IMR-90 (cell line): ENCODE results near the gene PAFAH2. TPM values are rescaled to one million over a fixed set of nuclear protein-coding genes. Genes with fewer than 3 reads are reported as not detected.

Source experiments
- ATAC-seq: fragments of 200-7000 bp; cut with Tn5 transposase; 2 replicates; pipeline ENCODE4 v1.9.1; 2020; ENCODE audit warnings: low read depth, mild to moderate bottlenecking, moderate library complexity
- BruUV-seq: library from RNA; stranded (reverse); fragments of 400-500 nt; replicated peaks from 2 replicates; lab custom pipeline; 2021; lab: Mats Ljungman, UMichigan
- CTCF ChIA-PET: fragments of 300-600 bp; formaldehyde crosslinking; extraction: SDS; loops from one replicate; lab custom pipeline; 2021; ENCODE audit warnings: antibody characterized with exemption; lab: Yijun Ruan, JAX
- POLR2A ChIA-PET: fragments of 300-600 bp; sonication (Branson Sonifier 250); formaldehyde crosslinking; loops from one replicate; lab custom pipeline; 2022; ENCODE audit warnings: antibody characterized with exemption; ENCODE audit not compliant: unreplicated experiment; lab: Charles Lee
- DNase-seq: peaks from one replicate; pipeline ENCODE4 v3.0.0; 2013
- H2AFZ ChIP-seq: replicated peaks from 2 replicates; pipeline ENCODE3; 2013; ENCODE audit warnings: low read length, mild to moderate bottlenecking; ENCODE audit not compliant: poor library complexity
- H2AK5ac ChIP-seq: 2 replicates; pipeline ENCODE4 v1.6.1; 2013; ENCODE audit warnings: low read depth, low read length, inconsistent platforms
- H2AK9ac ChIP-seq: replicated peaks from 2 replicates; pipeline ENCODE3; 2013; ENCODE audit warnings: mild to moderate bottlenecking, low read depth, low read length, moderate library complexity; ENCODE audit not compliant: poor library complexity
- H2BK120ac ChIP-seq: 2 replicates; pipeline ENCODE4 v1.6.1; 2013; ENCODE audit warnings: low read depth, low read length, inconsistent platforms
- H2BK15ac ChIP-seq: 3 replicates; pipeline ENCODE4 v1.6.1; 2013; ENCODE audit warnings: low read depth, low read length, inconsistent platforms
- H2BK20ac ChIP-seq: 2 replicates; pipeline ENCODE4 v1.6.1; 2013; ENCODE audit warnings: low read depth, mild to moderate bottlenecking, inconsistent platforms, low read length, moderate library complexity
- H2BK5ac ChIP-seq: 2 replicates; pipeline ENCODE4 v1.6.1; 2013; ENCODE audit warnings: mild to moderate bottlenecking, low read depth, low read length, inconsistent platforms; ENCODE audit not compliant: poor library complexity, severe bottlenecking
- H3K14ac ChIP-seq: replicated peaks from 2 replicates; pipeline ENCODE4 v1.6.1; 2013; ENCODE audit warnings: low read depth, low read length, inconsistent platforms
- H3K18ac ChIP-seq: 2 replicates; pipeline ENCODE4 v1.6.1; 2013; ENCODE audit warnings: low read depth, low read length, control low read depth
- H3K23ac ChIP-seq: 2 replicates; pipeline ENCODE4 v1.6.1; 2013; ENCODE audit warnings: low read depth, low read length, inconsistent platforms
- H3K27ac ChIP-seq: 2 replicates; pipeline ENCODE4 v1.5.1; 2013; ENCODE audit warnings: mild to moderate bottlenecking, control low read depth, low read length; ENCODE audit not compliant: insufficient read depth
- H3K27me3 ChIP-seq: 2 replicates; pipeline ENCODE4 v1.6.1; 2013; ENCODE audit warnings: low read length; ENCODE audit not compliant: control insufficient read depth, insufficient read depth
- H3K36me3 ChIP-seq: 2 replicates; pipeline ENCODE4 v1.6.1; 2013; ENCODE audit warnings: low read length, mixed read lengths; ENCODE audit not compliant: control insufficient read depth, insufficient read depth
- H3K4ac ChIP-seq: 2 replicates; pipeline ENCODE4 v1.6.1; 2013; ENCODE audit warnings: low read depth, low read length, inconsistent platforms
- H3K4me1 ChIP-seq: 2 replicates; pipeline ENCODE4 v1.6.1; 2013; ENCODE audit warnings: low read length, mixed read lengths; ENCODE audit not compliant: control insufficient read depth, insufficient read depth
- H3K4me2 ChIP-seq: 2 replicates; pipeline ENCODE4 v1.6.1; 2013; ENCODE audit warnings: low read depth, mild to moderate bottlenecking, control low read depth, low read length, moderate library complexity
- H3K4me3 ChIP-seq: 2 replicates; pipeline ENCODE4 v1.5.1; 2013; ENCODE audit warnings: low read depth, mild to moderate bottlenecking, control low read depth, low read length, moderate library complexity; ENCODE audit not compliant: insufficient read depth
- H3K56ac ChIP-seq: 2 replicates; pipeline ENCODE4 v1.6.1; 2013; ENCODE audit warnings: low read length, inconsistent platforms; ENCODE audit not compliant: insufficient read depth; ENCODE audit errors: extremely low read depth
- H3K79me1 ChIP-seq, 2 experiments: 2 replicates each; pipeline ENCODE4 v1.6.1; 2013; ENCODE audit warnings: low read length in 2 of 2, inconsistent platforms in 1 of 2, low read depth in 1 of 2
- H3K9ac ChIP-seq: 2 replicates; pipeline ENCODE4 v1.6.1; 2013; ENCODE audit warnings: low read depth, low read length, control low read depth
- H3K9me1 ChIP-seq: 2 replicates; pipeline ENCODE4 v1.6.1; 2013; ENCODE audit warnings: low read length, inconsistent platforms; ENCODE audit not compliant: insufficient read depth
- H3K9me3 ChIP-seq: 2 replicates; pipeline ENCODE4 v1.6.1; 2013; ENCODE audit warnings: low read length; ENCODE audit not compliant: control insufficient read depth, insufficient read depth
- H4K20me1 ChIP-seq: 2 replicates; pipeline ENCODE4 v1.6.1; 2013; ENCODE audit warnings: low read length, inconsistent platforms; ENCODE audit not compliant: insufficient read depth
- H4K5ac ChIP-seq: 2 replicates; pipeline ENCODE4 v1.6.1; 2013; ENCODE audit warnings: mild to moderate bottlenecking, low read depth, low read length, control low read depth
- H4K8ac ChIP-seq, 2 experiments: 2 replicates each; pipeline ENCODE4 v1.6.1; 2013; ENCODE audit warnings: low read depth in 2 of 2, low read length in 2 of 2, control low read depth in 1 of 2, inconsistent platforms in 1 of 2
- H4K91ac ChIP-seq: 2 replicates; pipeline ENCODE4 v1.6.1; 2013; ENCODE audit warnings: low read depth, low read length, inconsistent platforms; ENCODE audit not compliant: insufficient read depth
- CTCF ChIP-seq: conservative IDR thresholded peaks from 2 replicates; pipeline ENCODE4 v1.5.1; 2012; ENCODE audit warnings: mild to moderate bottlenecking, low read depth, low read length, improper control_type of control experiment
- RCOR1 ChIP-seq: IDR thresholded peaks from 2 replicates; pipeline ENCODE4 v1.6.1; 2012; ENCODE audit warnings: mild to moderate bottlenecking, low read length, improper control_type of control experiment; ENCODE audit not compliant: insufficient replicate concordance
- RFX5 ChIP-seq: IDR thresholded peaks from 2 replicates; pipeline ENCODE4 v1.8.0; 2012; ENCODE audit warnings: low read depth, mild to moderate bottlenecking, low read length, moderate library complexity
- WGBS, 2 experiments: methylation state at CpG; one replicate each; pipeline versions ENCODE4 v1.1.5 to v1.1.7; 2013; ENCODE audit warnings: missing lambda C conversion rate in 2 of 2; ENCODE audit not compliant: insufficient read length in 1 of 2; ENCODE audit errors: extremely low coverage in 2 of 2; 5-methylcytosine and 5-hydroxymethylcytosine counted together
- dilution Hi-C: fragments of 300-500 bp; cut with HindIII; formaldehyde crosslinking; loops from one replicate; pipeline ENCODE4 v1.14.3; 2018; ENCODE audit warnings: low sequenced_read_pairs; ENCODE audit not compliant: unreplicated experiment
- in situ Hi-C: fragments of 300-500 bp; cut with MboI; formaldehyde crosslinking; loops from 3 replicates; pipeline ENCODE4 v1.14.3; 2019; ENCODE audit warnings: low sequenced_read_pairs, inconsistent platforms, mixed read lengths
- intact Hi-C: fragments of 100-400 bp; cut with micrococcal nuclease; formaldehyde crosslinking; loops from 2 replicates; pipeline ENCODE4 v1.10.0; 2022
- polyA plus RNA-seq, 3 experiments: library from polyadenylated mRNA; depleted of rRNA; stranded (reverse); fragments of >200 nt; gene quantifications; 2 replicates each; pipeline ENCODE4 v1.2.3, GENCODE V29; 2012; ENCODE audit warnings: low replicate concordance in 1 of 3
- total RNA-seq: library from RNA; depleted of rRNA; stranded (reverse); fragments of >200 nt; gene quantifications from 2 replicates; pipeline ENCODE4 v1.2.3, GENCODE V29; 2012

The PAFAH2 gene
- total and polyA plus RNA-seq, 2 of the 4 experiments (the other 2 are of a cell fraction): 8.3 to 12.2 TPM

GRCh38 chr1:26044414-26044813 is 46.6 kb upstream of the PAFAH2 start:
- H4K8ac ChIP-seq: no peak overlapping the region
- no peak overlapping the region for H2BK120ac ChIP-seq
- H3K27ac ChIP-seq: no peak overlapping the region
- H4K20me1 ChIP-seq: no peaks in the 10 kb centered on the region
- H3K9me1 ChIP-seq: no peaks in the 10 kb centered on the region
- no peak for DNase-seq
- no peaks in the 10 kb centered on the region for H3K79me1 ChIP-seq
- no peak overlapping the region for H2BK20ac ChIP-seq
- no peaks in the 10 kb centered on the region for H3K36me3 ChIP-seq
- WGBS, 2 experiments: no CpG with 5 or more reads among the region's 3 CpGs
- H3K4me2 ChIP-seq: no peak overlapping the region
- H3K9ac ChIP-seq: no peak overlapping the region
- H3K14ac ChIP-seq: no peak overlapping the region
- no peak overlapping the region for H2BK15ac ChIP-seq
- BruUV-seq: no TSS peak
- H4K91ac ChIP-seq: no peak overlapping the region
- dilution Hi-C loops: no loop called here
- no peak overlapping the region for H3K18ac ChIP-seq
- ChIA-PET POLR2A (no interaction called here), CTCF (no interaction called here)
- no peaks in the 10 kb centered on the region for H3K4me1 ChIP-seq
- H3K23ac ChIP-seq: no peak overlapping the region
- H3K4ac ChIP-seq: no peak overlapping the region
- ATAC-seq: no peak
- H2AFZ ChIP-seq: no peak overlapping the region
- H3K56ac ChIP-seq: no peak overlapping the region
- peaks cover 79% of the 10 kb centered on the region for H3K27me3 ChIP-seq
- no peak overlapping the region for H2AK9ac ChIP-seq
- H3K4me3 ChIP-seq: no peak overlapping the region
- intact Hi-C loops: no loop called here
- TF ChIP-seq RCOR1: no peak
- no peak for TF ChIP-seq RFX5
- no peak for TF ChIP-seq CTCF
- H4K5ac ChIP-seq: no peak overlapping the region
- no peak overlapping the region for H2AK5ac ChIP-seq
- in situ Hi-C loops: loop anchor here (5.0 kb wide), 2 partner anchors 53 to 103 kb away; no protein-coding TSS in a partner anchor
- no peak overlapping the region for H2BK5ac ChIP-seq
- no peaks in the 10 kb centered on the region for H3K9me3 ChIP-seq
